Measurements from ENCODE around the gene TUBG2. TPM values are rescaled to one million over a fixed set of nuclear protein-coding genes. Genes with fewer than 3 reads are reported as not detected.
"Not testable (repeated sequence)": the region's sequence is repeated elsewhere in the genome, so short reads cannot be mapped to it uniquely, and the experiment has no call there.

The TUBG2 gene
- total RNA-seq, result 1 to 10 TPM; 9.0 to 9.7 TPM
- 7.2 TPM for polyA plus RNA-seq (2013, experiment 1 of 2)
- polyA plus RNA-seq (2013, experiment 2 of 2), result 9.5 TPM
- 0.73 to 19.3 (median 8.8) reads per million in 172 experiments for total RNA-seq

GRCh38 chr17:42659079-42659931 lies at the start of gene TUBG2:
TUBG2 (plus strand) TSS chr17:42659284; CDS start chr17:42659504, 220 bp downstream.
- H3K4me3 ChIP-seq (ENCODE audit: low read length), result peak within 1 kb of the TSS; percentile 70
- DNase-seq, result peak in 12 of 14 experiments; percentile 49 to 85 (median 69)
- no peak within 1 kb of the TSS for H3K27ac ChIP-seq (ENCODE audit: low read depth in 1 of 2, low read length in 2 of 2)
- TF ChIP-seq, protein P1, sequence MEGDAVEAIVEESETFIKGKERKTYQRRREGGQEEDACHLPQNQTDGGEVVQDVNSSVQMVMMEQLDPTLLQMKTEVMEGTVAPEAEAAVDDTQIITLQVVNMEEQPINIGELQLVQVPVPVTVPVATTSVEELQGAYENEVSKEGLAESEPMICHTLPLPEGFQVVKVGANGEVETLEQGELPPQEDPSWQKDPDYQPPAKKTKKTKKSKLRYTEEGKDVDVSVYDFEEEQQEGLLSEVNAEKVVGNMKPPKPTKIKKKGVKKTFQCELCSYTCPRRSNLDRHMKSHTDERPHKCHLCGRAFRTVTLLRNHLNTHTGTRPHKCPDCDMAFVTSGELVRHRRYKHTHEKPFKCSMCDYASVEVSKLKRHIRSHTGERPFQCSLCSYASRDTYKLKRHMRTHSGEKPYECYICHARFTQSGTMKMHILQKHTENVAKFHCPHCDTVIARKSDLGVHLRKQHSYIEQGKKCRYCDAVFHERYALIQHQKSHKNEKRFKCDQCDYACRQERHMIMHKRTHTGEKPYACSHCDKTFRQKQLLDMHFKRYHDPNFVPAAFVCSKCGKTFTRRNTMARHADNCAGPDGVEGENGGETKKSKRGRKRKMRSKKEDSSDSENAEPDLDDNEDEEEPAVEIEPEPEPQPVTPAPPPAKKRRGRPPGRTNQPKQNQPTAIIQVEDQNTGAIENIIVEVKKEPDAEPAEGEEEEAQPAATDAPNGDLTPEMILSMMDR (IDR thresholded peaks at IDR 0.05), result no peak
- Mint-ChIP-seq H3K9me3 (no peaks in the 10 kb centered on the region), H3K36me3 (ENCODE audit: low read depth) (peaks cover 9% of the 10 kb centered on the region), H3K27me3 (peaks cover 5% of the 10 kb centered on the region), H3K4me1 (ENCODE audit: low read depth) (peaks cover 21% of the 10 kb centered on the region), H3K27ac (peak within 1 kb of the TSS; percentile 27), H3K4me3 (peak within 1 kb of the TSS; percentile 89)
- peaks cover 14% of the 10 kb centered on the region for H3K4me1 ChIP-seq (ENCODE audit: insufficient read depth, low read length)
- peak; percentile 78 for ATAC-seq (ENCODE audit: poor library complexity)
- intact Hi-C loops (cut with DNase I, micrococcal nuclease), result no loop called here
- peaks cover 2% of the 10 kb centered on the region for H3K36me3 ChIP-seq (ENCODE audit: insufficient read depth, low read length)
- no peaks in the 10 kb centered on the region for H3K9me3 ChIP-seq (ENCODE audit: control insufficient read depth in 1 of 2, insufficient read depth in 1 of 2, low read length in 2 of 2)
- ChIA-PET CTCF (no interaction called here), POLR2A (interaction anchor here (1.0 to 2.5 kb wide), 4 partner anchors 10 to 50 kb away, joined by 3 to 9 read pairs (median 4); partner anchors contain the start of genes PLEKHH3, RETREG3 and TUBG1)
- H3K27me3 ChIP-seq (ENCODE audit: control insufficient read depth in 1 of 2, insufficient read depth in 2 of 2, low read length in 2 of 2), result peaks cover 0 to 2% of the 10 kb centered on the region in 2 experiments

DNA sequence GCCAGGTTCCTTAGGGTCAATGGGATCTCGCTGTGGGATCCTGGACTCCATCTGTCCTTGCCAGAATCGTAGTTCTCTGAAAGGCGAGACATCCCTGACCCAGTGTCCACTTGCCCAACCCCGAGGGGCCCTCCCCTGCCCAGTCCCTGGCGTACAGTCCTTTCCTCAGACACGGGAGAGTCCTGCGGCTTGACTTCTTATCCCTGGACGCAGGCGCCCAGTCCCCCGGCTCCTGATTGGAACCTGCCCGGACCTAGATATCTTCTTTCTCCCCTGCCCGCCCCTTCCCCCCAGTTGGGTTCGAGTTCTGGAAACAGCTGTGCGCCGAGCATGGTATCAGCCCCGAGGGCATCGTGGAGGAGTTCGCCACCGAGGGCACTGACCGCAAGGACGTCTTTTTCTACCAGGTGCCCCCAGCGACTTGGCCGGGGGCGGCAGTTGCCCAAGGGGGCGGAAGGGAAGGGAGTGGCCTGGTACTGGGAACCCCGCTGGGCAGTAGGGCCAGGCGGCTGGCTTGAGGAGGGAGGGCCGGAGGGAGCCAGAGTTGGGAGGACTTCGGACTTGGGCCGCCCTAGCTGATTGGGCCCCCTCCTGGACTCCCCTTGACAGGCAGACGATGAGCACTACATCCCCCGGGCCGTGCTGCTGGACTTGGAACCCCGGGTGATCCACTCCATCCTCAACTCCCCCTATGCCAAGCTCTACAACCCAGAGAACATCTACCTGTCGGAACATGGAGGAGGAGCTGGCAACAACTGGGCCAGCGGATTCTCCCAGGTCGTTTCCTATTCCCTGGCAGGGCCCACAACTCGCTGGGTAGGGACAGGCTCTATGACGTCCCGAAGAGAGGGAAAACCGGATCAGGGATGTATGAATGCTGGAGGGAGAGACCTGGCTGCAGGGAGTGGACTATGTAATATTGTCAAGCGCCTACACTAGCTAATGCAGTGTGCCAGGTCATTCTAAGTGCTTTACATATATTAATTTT lies 49.0 kb upstream of the TUBG2 start:
- peak overlapping the region in 1 of 2 donors; percentile 38 for H3K27ac ChIP-seq (ENCODE audit: low read depth in 1 of 2, low read length in 2 of 2)
- intact Hi-C loops (cut with DNase I, micrococcal nuclease), result loop anchor here (1.0 to 2.0 kb wide), 4 partner anchors 43 to 221 kb away; partner anchors contain the start of gene MLX (in 1 of the 2)
- Mint-ChIP-seq H3K4me3 (peak overlapping the region; percentile 100), H3K27ac (peak overlapping the region; percentile 97), H3K36me3 (ENCODE audit: low read depth) (peaks cover 60% of the 10 kb centered on the region), H3K4me1 (ENCODE audit: low read depth) (peaks cover 43% of the 10 kb centered on the region)
- peaks cover 36% of the 10 kb centered on the region for H3K4me1 ChIP-seq (ENCODE audit: insufficient read depth, low read length)
- not testable (repeated sequence) for H3K9me3 ChIP-seq (ENCODE audit: control insufficient read depth in 1 of 2, insufficient read depth in 1 of 2, low read length in 2 of 2); H3K27me3 Mint-ChIP-seq; H3K27me3 ChIP-seq (ENCODE audit: control insufficient read depth in 1 of 2, insufficient read depth in 2 of 2, low read length in 2 of 2); H3K9me3 Mint-ChIP-seq; ATAC-seq (ENCODE audit: poor library complexity)
- peaks cover 36% of the 10 kb centered on the region for H3K36me3 ChIP-seq (ENCODE audit: insufficient read depth, low read length)
- peak in 3 of 14 experiments; percentile 2 to 14 (median 7) for DNase-seq
- peak overlapping the region; percentile 100 for H3K4me3 ChIP-seq (ENCODE audit: low read length)
- CTCF ChIA-PET, result interaction anchor here (0.7 to 3.0 kb wide), 4 partner anchors 32 to 153 kb away, joined by 3 to 26 read pairs (median 3); partner anchors contain the start of gene PSMC3IP
- POLR2A ChIA-PET, result interaction anchor here (0.5 to 2.8 kb wide), 31 partner anchors 8 to 921 kb away, joined by 3 to 42 read pairs (median 4); partner anchors contain the start of genes CAVIN1, CNTD1, COA3 and DHX58

DNA sequence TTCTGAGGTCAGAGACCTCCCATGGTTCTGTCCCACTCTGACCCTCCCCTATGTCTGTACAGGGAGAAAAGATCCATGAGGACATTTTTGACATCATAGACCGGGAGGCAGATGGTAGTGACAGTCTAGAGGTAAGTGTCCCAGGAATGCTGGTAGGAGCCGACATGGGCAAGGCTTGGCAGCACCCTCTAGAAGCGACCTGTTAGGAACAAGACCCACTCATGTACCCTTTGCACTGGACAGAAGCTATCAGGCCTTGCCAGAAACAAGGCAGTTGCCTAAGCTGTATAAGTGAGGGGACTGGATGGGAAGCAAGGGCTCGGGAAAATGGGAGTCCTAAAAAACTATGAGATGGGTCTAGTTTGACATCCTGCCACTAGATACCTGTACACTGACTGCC lies 47.1 kb upstream of the TUBG2 start:
- H3K36me3 Mint-ChIP-seq (ENCODE audit: low read depth), result peaks cover 55% of the 10 kb centered on the region
- H3K27me3 Mint-ChIP-seq, result no peaks in the 10 kb centered on the region
- Histone ChIP-seq H3K4me1 (ENCODE audit: insufficient read depth, low read length) (peaks cover 19% of the 10 kb centered on the region), H3K9me3 (ENCODE audit: control insufficient read depth in 1 of 2, insufficient read depth in 1 of 2, low read length in 2 of 2) (no peaks in the 10 kb centered on the region), H3K4me3 (ENCODE audit: low read length) (no peak overlapping the region), H3K27me3 (ENCODE audit: control insufficient read depth in 1 of 2, insufficient read depth in 2 of 2, low read length in 2 of 2) (no peaks in the 10 kb centered on the region), H3K27ac (ENCODE audit: low read depth in 1 of 2, low read length in 2 of 2) (no peak overlapping the region), H3K36me3 (ENCODE audit: insufficient read depth, low read length) (peaks cover 33% of the 10 kb centered on the region)
- DNase-seq (no peak), ATAC-seq (ENCODE audit: poor library complexity) (no peak)
- no peaks in the 10 kb centered on the region for H3K9me3 Mint-ChIP-seq
- H3K27ac Mint-ChIP-seq, result no peak overlapping the region
- intact Hi-C loops (cut with DNase I, micrococcal nuclease), result no loop called here
- H3K4me3 Mint-ChIP-seq, result peak overlapping the region; percentile 76
- ChIA-PET POLR2A (interaction anchor here (0.8 to 0.9 kb wide), 2 partner anchors 45 to 223 kb away, joined by 3 read pairs; no protein-coding TSS in a partner anchor), CTCF (no interaction called here)
- TF ChIP-seq, protein P1 (IDR thresholded peaks at IDR 0.05), result no peak
- H3K4me1 Mint-ChIP-seq (ENCODE audit: low read depth), result peaks cover 24% of the 10 kb centered on the region
